GM19239 (cell line): ENCODE data around the gene NR6A1.
"Not testable (repeated sequence)": the region's sequence is repeated elsewhere in the genome, so short reads cannot be mapped to it uniquely, and the experiment has no call there.

Experiments used
- DNase-seq: peaks from one replicate; pipeline ENCODE4 v3.0.0; 2011; ENCODE audit warnings: low spot score; ENCODE audit not compliant: insufficient read length
- FAIRE-seq: peaks from 2 replicates; lab custom pipeline; 2011; peaks lifted over from hg19 to GRCh38; lab: Jason Lieb, UNC

The NR6A1 gene

GRCh38 chr9:124626276-124626675 is 144.8 kb downstream of the NR6A1 start:
- FAIRE-seq, result no peak

GRCh38 chr9:124625087-124625486 is 146.0 kb downstream of the NR6A1 start:
- DNase-seq (no peak), FAIRE-seq (no peak)

More at GRCh38 chr9:124626276-124626675, 144.8 kb downstream of the NR6A1 start:
- DNase-seq, result no peak

- DNase-seq (no peak), FAIRE-seq (no peak)
Measured at GRCh38 chr9:124624735-124624992, 146.4 kb downstream of the NR6A1 start.

- FAIRE-seq (no peak), DNase-seq (no peak)
Measured at GRCh38 chr9:124623966-124624734, 147.0 kb downstream of the NR6A1 start.

- no peak for DNase-seq
- FAIRE-seq, result no peak
Measured at GRCh38 chr9:124622882-124623281, 148.2 kb downstream of the NR6A1 start.

GRCh38 chr9:124621371-124622328 is 149.5 kb downstream of the NR6A1 start:
- DNase-seq, result no peak
- FAIRE-seq, result no peak

GRCh38 chr9:124618476-124618875 is 152.6 kb downstream of the NR6A1 start:
- DNase-seq (no peak), FAIRE-seq (no peak)

GRCh38 chr9:124617477-124618141 is 153.5 kb downstream of the NR6A1 start:
- DNase-seq, result peak; percentile 58
- FAIRE-seq, result peak; percentile 88

GRCh38 chr9:124616961-124617360 is 154.2 kb downstream of the NR6A1 start:
- no peak for DNase-seq
- FAIRE-seq, result no peak

GRCh38 chr9:124615840-124616239 is 155.3 kb downstream of the NR6A1 start:
- not testable (repeated sequence) for FAIRE-seq, DNase-seq

- no peak for DNase-seq
- no peak for FAIRE-seq
Measured at GRCh38 chr9:124615100-124615742, 155.9 kb downstream of the NR6A1 start.

- no peak for FAIRE-seq
- DNase-seq, result no peak
Measured at GRCh38 chr9:124613849-124614248, 157.3 kb downstream of the NR6A1 start.

GRCh38 chr9:124611106-124611505 is 160.0 kb downstream of the NR6A1 start:
- DNase-seq, result no peak
- no peak for FAIRE-seq

- FAIRE-seq, result no peak
- DNase-seq, result no peak
Measured at GRCh38 chr9:124606027-124606426, 165.1 kb downstream of the NR6A1 start.

GRCh38 chr9:124605258-124605657 is 165.9 kb downstream of the NR6A1 start:
- DNase-seq (no peak), FAIRE-seq (no peak)

- FAIRE-seq (no peak), DNase-seq (no peak)
Measured at GRCh38 chr9:124602632-124603031, 168.5 kb downstream of the NR6A1 start.

- DNase-seq (no peak), FAIRE-seq (no peak)
Measured at GRCh38 chr9:124602204-124602603, 168.9 kb downstream of the NR6A1 start.

- DNase-seq (no peak), FAIRE-seq (no peak)
Measured at GRCh38 chr9:124600407-124600806, 170.7 kb downstream of the NR6A1 start.

GRCh38 chr9:124599121-124599795 is 171.9 kb downstream of the NR6A1 start:
- no peak for FAIRE-seq

GRCh38 chr9:124598048-124598447 is 173.1 kb downstream of the NR6A1 start:
- DNase-seq (no peak), FAIRE-seq (no peak)

More at GRCh38 chr9:124599121-124599795, 171.9 kb downstream of the NR6A1 start:
- no peak for DNase-seq
